HG02840 (cell line): ENCODE data around the gene CDK11A.
"Not testable (repeated sequence)": the region's sequence is repeated elsewhere in the genome, so short reads cannot be mapped to it uniquely, and the experiment has no call there.

ENCODE experiments used
- ATAC-seq: cut with Tn5 transposase; IDR thresholded peaks from one replicate; pipeline ENCODE4 v1.9.1; 2021; ENCODE audit warnings: mild to moderate bottlenecking, moderate library complexity, moderate number of reproducible peaks; ENCODE audit not compliant: unreplicated experiment, low FRiP score

The CDK11A gene

GRCh38 chr1:1755426-1755825 lies 31.3 kb upstream of the CDK11A start:
- ATAC-seq: no peak

GRCh38 chr1:1754051-1754815 lies 30.1 kb upstream of the CDK11A start:
- ATAC-seq: no peak

- ATAC-seq: no peak
Observed at GRCh38 chr1:1753607-1754005, 29.4 kb upstream of the CDK11A start.

- no peak for ATAC-seq
Observed at GRCh38 chr1:1752636-1753606, 28.8 kb upstream of the CDK11A start.

- no peak for ATAC-seq
Observed at GRCh38 chr1:1752190-1752589, 28.0 kb upstream of the CDK11A start.

- ATAC-seq: not testable (repeated sequence)
Observed at GRCh38 chr1:1749941-1750340, 25.8 kb upstream of the CDK11A start.

- no peak for ATAC-seq
Observed at GRCh38 chr1:1748686-1749321, 24.6 kb upstream of the CDK11A start.

GRCh38 chr1:1746566-1746909 lies 22.4 kb upstream of the CDK11A start:
- ATAC-seq: peak; percentile 77

GRCh38 chr1:1745651-1746565 lies 21.8 kb upstream of the CDK11A start:
- ATAC-seq: peak; percentile 62

GRCh38 chr1:1742529-1742928 lies 18.4 kb upstream of the CDK11A start:
- ATAC-seq: not testable (repeated sequence)

GRCh38 chr1:1741013-1741412 lies 16.9 kb upstream of the CDK11A start:
- ATAC-seq: not testable (repeated sequence)

- not testable (repeated sequence) for ATAC-seq
Observed at GRCh38 chr1:1738799-1739337, 14.7 kb upstream of the CDK11A start.

- ATAC-seq: not testable (repeated sequence)
Observed at GRCh38 chr1:1737675-1738590, 13.8 kb upstream of the CDK11A start.

- ATAC-seq: no peak
Observed at GRCh38 chr1:1732381-1732780, 8.2 kb upstream of the CDK11A start.

- no peak for ATAC-seq
Observed at GRCh38 chr1:1730870-1731269, 6.7 kb upstream of the CDK11A start.

GRCh38 chr1:1730230-1730629 lies 6.1 kb upstream of the CDK11A start:
- not testable (repeated sequence) for ATAC-seq

GRCh38 chr1:1729116-1729816 lies 5.1 kb upstream of the CDK11A start:
- not testable (repeated sequence) for ATAC-seq
